Astrocyte of the spinal cord (primary cell): ENCODE measurements around the gene RAN.

Experiments
- DNase-seq: peaks from one replicate; pipeline ENCODE4 v3.0.0; 2011; ENCODE audit warnings: low read depth, low spot score
- H3K4me3 ChIP-seq: 2 replicates; pipeline ENCODE4 v1.5.1; 2011; ENCODE audit warnings: low read depth, mild to moderate bottlenecking, low read length, moderate library complexity
- in situ Hi-C: cut with HindIII; loops from 2 replicates; pipeline ENCODE4 v1.10.0; 2017; ENCODE audit warnings: low sequenced_read_pairs
- TF ChIP-seq, protein P1 (sequence below): IDR thresholded peaks from 2 replicates; pipeline ENCODE4 v1.5.1; 2012; ENCODE audit warnings: low read depth, mild to moderate bottlenecking, low read length, inconsistent platforms

Gene RAN

DNA sequence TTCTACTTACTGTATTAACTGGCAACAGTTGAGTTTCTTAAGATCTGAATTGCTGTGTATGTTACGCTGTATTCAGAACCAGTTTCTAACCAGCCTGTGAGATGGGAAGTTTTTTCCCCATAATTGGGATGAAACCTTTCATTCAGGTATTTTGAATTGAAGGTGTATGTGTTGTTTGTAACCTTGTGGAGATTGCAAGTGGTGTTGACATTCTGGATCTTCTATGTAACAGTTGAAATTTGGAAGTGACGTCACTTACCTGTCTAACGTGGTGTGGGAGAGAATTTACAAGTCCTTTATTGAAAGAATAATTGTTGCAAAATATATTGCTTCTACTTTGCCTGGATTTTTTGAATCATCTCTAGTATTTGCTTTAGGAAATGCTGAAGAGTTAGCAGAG lies 5.5 kb downstream of the RAN start:
- TF ChIP-seq, protein P1, sequence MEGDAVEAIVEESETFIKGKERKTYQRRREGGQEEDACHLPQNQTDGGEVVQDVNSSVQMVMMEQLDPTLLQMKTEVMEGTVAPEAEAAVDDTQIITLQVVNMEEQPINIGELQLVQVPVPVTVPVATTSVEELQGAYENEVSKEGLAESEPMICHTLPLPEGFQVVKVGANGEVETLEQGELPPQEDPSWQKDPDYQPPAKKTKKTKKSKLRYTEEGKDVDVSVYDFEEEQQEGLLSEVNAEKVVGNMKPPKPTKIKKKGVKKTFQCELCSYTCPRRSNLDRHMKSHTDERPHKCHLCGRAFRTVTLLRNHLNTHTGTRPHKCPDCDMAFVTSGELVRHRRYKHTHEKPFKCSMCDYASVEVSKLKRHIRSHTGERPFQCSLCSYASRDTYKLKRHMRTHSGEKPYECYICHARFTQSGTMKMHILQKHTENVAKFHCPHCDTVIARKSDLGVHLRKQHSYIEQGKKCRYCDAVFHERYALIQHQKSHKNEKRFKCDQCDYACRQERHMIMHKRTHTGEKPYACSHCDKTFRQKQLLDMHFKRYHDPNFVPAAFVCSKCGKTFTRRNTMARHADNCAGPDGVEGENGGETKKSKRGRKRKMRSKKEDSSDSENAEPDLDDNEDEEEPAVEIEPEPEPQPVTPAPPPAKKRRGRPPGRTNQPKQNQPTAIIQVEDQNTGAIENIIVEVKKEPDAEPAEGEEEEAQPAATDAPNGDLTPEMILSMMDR = no peak
- no peak overlapping the region for H3K4me3 ChIP-seq
- in situ Hi-C loops = no loop called here
- DNase-seq = no peak

DNA sequence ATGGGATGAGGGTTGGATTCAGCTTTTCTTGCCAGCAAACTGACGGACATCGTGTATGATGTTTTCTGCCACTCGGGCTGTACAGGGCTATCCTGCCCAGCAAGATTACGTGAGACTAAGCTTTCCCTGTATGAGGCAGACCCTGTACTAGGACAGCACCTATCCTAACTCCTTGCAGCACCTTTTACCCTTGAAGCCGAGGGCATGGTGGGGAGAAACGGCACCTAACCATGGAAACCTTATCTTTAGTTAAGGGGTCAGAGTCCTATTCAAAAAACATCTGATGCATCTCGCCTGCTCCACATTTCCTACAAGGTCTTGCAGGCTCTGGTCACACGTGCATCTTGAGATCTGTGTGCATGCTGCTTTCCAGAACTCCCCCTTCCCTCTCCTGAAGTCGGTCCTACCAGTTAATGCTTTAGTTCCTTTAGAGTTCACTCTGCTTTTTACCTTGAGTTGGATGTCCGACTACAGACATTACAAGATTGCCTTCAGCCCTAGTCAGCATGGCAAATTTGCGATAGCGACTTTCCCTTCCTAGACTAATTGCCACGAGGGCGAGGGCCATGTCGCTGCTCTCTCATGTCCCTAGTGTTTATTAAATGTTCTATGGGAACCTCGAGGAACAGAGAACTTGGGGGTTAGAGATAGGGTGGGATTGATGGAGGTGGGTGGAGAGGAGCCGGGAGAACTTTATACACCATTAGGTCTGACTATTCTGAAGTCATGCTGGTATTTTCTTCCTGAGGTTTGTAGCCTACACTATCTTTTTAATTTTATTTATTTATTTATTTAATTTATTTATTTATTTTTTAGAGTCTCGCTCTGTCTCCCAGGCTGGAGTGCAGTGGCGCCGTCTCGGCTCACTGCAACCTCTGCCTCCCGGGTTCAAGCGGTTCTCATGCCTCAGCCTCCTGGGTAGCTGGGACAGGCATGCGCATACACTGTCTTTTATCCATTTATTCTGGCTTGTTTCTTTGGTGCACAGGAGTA lies 6.6 kb downstream of the RAN start:
- TF ChIP-seq, protein P1 = no peak
- in situ Hi-C loops = no loop called here

DNA sequence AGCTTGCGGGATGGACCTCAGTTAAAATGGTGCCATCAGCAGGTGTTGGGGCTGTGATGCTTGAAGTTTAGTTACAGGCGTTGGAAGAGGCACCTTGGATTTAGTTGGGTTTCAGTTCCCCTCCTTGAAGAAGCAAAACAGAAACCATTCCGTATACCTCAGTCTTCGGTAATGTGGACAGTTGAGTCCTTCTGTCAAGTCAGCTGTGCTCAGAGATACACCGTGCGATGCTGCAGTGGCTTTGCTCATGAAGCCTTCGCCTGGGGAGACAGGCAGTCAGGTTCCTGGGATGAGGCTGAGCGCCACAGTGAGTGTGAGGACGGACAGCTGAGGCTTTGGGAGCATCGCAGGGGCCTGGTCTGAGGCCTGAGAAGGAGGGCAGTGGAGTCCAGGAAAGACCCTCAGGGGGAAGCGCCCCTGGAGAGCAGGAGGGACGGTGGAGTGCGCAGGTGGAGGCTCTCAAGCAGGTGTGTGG lies 7.4 kb downstream of the RAN start:
- TF ChIP-seq, protein P1 = no peak
- H3K4me3 ChIP-seq = no peak overlapping the region
- no peak for DNase-seq
- in situ Hi-C loops = no loop called here

More for the DNA sequence above, 6.6 kb downstream of the RAN start:
- no peak overlapping the region for H3K4me3 ChIP-seq
- DNase-seq = no peak

DNA sequence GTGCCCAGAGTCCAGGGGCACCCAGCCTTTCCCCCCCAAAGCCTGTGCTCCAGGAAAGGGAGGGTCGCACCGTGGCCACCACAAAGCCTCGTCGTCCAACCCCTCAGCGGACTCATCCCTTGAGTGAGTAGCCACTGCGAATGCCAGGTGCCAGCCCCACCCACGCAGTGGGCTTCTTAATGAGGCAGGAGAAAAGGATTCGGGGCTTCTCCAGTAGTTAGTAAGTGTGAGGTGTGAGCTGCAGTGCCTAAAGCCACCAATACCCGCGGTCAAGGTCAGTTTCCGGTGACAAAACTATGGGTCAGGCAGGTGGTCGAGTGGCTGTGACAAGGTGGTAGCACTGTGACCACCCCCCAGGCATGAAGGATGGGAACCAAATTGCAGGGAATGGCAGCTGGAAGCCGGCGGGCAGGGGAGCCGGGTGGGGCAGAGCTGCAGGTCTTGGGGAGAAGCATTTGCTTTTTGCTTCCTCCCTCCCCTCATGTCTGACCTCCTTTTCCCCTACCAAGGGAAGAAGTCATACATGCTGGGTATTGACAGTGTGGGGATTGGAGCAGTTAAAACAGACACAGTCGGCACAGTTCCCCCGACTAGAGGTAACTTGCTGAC lies 8.0 kb downstream of the RAN start:
- DNase-seq = no peak
- in situ Hi-C loops = no loop called here
- no peak overlapping the region for H3K4me3 ChIP-seq
- TF ChIP-seq, protein P1 = no peak

DNA sequence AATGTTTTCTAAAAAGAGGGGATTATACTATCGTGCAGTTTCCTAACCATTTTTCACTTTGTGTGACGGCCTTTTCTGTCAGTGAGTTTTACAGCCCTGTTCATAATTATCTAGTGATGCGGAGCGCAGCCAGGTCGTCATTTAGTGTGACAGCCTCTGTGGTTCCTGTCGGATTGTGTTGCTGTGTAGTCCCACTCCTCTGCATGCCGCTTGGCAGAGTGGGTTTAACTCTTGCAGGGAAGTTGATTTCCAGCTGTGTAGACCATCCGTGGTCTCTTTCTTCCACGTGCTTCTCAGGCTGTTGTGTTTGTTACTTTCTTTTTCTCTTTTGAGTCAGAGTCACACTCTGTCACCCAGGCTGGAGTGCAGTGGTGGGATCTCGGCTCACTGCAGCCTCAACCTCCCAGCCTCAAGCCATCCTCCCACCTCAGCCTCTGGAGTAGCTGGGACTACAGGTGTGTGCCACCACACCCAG lies 8.6 kb downstream of the RAN start:
- H3K4me3 ChIP-seq = peak overlapping the region; percentile 13
- in situ Hi-C loops = no loop called here
- DNase-seq = no peak
- TF ChIP-seq, protein P1 = no peak

DNA sequence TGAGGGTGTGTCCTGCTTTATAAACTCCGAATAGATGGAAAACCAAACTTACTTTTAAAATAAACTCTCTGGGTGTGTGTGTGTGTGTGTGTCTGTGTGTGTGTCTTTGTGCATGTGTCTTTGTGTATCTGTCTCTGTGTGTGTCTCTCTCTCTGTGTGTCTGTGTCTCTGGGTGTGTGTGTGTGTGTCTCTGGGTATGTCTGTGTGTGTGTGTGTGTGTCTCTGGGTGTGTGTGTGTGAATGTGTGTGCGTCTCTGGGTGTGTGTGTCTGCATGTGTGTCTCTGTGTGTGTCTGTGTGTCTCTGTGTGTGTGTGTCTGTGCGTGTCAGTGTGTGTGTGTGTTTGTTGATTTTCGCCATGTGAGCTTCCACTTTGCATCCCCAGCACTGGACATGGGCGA lies 9.2 kb downstream of the RAN start:
- H3K4me3 ChIP-seq = no peak overlapping the region
- TF ChIP-seq, protein P1 = no peak
- no peak for DNase-seq
- in situ Hi-C loops = no loop called here
